PFSK-1 (cell line): Measurements from ENCODE around the gene HGS.

Source experiments
- POLR2AphosphoS5 ChIP-seq: IDR thresholded peaks from 2 replicates; pipeline ENCODE4 v1.6.1; 2012; ENCODE audit warnings: low read depth, mild to moderate bottlenecking, control low read depth, low read length, moderate library complexity
- REST ChIP-seq, 2 experiments: IDR thresholded peaks; 2 replicates each; pipeline versions ENCODE4 v1.6.1 to v1.8.0; 2011 to 2012; ENCODE audit warnings: low read depth in 2 of 2, low read length in 2 of 2, control low read depth in 1 of 2, inconsistent platforms in 1 of 2, mild to moderate bottlenecking in 1 of 2, moderate library complexity in 1 of 2; ENCODE audit not compliant: insufficient read depth in 1 of 2
- TAF1 ChIP-seq: IDR thresholded peaks from 2 replicates; pipeline ENCODE4 v1.6.1; 2012; ENCODE audit warnings: low read length, control low read depth, borderline replicate concordance; ENCODE audit not compliant: insufficient read depth

- TF ChIP-seq POLR2AphosphoS5: no peak; the same call in 1 of the 2 replicates
- no peak for TF ChIP-seq TAF1
- TF ChIP-seq REST (IDR thresholded peaks at IDR 0.05; ENCODE audit: insufficient read depth in 1 of 2, low read depth in 2 of 2, low read length in 2 of 2): no peak
These were observed 16.8 kb downstream of the HGS start for GRCh38 chr17:81700353-81701287.
